Activated T-helper 17 cell treated with anti-CD3 and anti-CD28 coated beads, Interleukin-2, amount 50 U/mL, for 72 hours (primary cell): ENCODE data around the gene RPL18A. TPM values are rescaled to one million over a fixed set of nuclear protein-coding genes. Genes with fewer than 3 reads are reported as not detected.

Experiments used
- ATAC-seq: fragments of 150-1000 bp; cut with Tn5 transposase; replicated peaks from 2 replicates; pipeline ENCODE4 v1.10.0; 2021; ENCODE audit warnings: mild to moderate bottlenecking, moderate library complexity
- H3K27ac Mint-ChIP-seq: one replicate; pipeline ENCODE4 v1.8.0; 2022; ENCODE audit warnings: mixed read lengths
- H3K27me3 Mint-ChIP-seq: one replicate; pipeline ENCODE4 v1.8.0; 2022; ENCODE audit warnings: mixed read lengths
- H3K36me3 Mint-ChIP-seq: one replicate; pipeline ENCODE4 v1.8.0; 2022; ENCODE audit warnings: low read depth, mild to moderate bottlenecking, mixed read lengths
- H3K4me1 Mint-ChIP-seq: one replicate; pipeline ENCODE4 v1.8.0; 2022; ENCODE audit warnings: mixed read lengths
- H3K4me3 Mint-ChIP-seq: one replicate; pipeline ENCODE4 v1.8.0; 2022; ENCODE audit warnings: mild to moderate bottlenecking, mixed read lengths
- H3K9me3 Mint-ChIP-seq: one replicate; pipeline ENCODE4 v1.8.0; 2022; ENCODE audit warnings: mixed read lengths
- total RNA-seq, 2 donors: library from RNA; stranded (reverse); gene quantifications; one replicate each; pipeline ENCODE4 v1.2.3, GENCODE V29; 2022

Gene RPL18A
- total RNA-seq, 2 donors from 2014 or later: 2,920 to 3,543 TPM

DNA sequence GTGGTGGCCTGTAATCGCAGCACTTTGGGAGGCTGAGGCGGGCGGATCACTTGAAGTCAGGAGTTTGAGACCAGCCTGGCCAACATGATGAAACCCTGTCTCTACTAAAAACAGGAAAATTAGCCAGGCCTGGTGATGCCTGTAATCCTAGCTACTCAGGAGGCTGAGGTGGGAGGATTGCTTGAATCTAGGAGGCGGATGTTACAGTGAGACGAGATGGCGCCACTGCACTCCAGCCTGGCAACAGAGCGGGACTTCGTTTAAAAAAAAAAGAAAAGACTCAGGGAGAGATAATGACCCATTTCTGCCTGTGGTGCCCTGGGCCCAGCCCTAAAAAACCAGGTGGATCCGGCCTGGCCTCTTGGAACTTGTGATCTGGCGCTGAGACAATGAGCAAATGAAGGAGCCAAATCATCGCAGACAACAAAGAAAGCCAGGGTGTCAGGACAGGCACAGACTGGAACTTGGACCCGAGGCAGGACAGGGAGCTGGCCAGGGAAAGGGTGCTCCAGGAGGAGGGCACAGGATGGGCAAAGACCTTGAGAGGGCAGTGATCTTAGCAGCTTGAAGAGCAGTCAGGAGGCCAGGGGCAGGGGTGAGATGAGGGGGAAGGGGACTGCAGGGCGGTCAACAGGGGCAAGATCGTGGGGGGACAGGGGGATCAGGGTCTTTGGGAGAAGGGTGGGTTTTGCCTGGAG is 11.0 kb upstream of the RPL18A start:
- H3K4me1 Mint-ChIP-seq: peaks cover 23% of the 10 kb centered on the region
- H3K27me3 Mint-ChIP-seq: no peaks in the 10 kb centered on the region
- no peak for ATAC-seq

DNA sequence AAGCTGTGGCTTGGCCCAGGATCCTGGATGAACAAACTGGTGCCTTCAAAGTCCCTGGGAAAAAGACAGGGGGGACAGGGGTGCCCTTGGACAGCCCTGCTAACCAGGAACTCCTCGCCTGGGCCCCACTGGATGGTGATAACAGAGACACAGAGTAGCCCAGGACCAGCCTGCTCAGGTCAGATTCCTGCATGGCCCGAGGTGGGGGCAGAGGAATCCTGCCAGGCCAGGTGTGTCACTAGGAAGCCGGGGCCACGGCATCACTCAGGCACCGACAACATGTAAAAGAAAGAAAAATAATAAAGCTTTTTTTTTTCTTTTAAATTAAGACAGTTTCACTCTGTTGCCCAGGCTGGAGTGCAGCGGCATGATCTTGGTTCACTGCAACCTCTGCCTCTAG is 5.6 kb upstream of the RPL18A start:
- Mint-ChIP-seq H3K9me3 (no peaks in the 10 kb centered on the region), H3K4me3 (no peak overlapping the region), H3K27me3 (no peaks in the 10 kb centered on the region), H3K36me3 (no peaks in the 10 kb centered on the region), H3K27ac (no peak overlapping the region), H3K4me1 (peaks cover 20% of the 10 kb centered on the region)
- no peak for ATAC-seq

More for the DNA sequence above, 11.0 kb upstream of the RPL18A start:
- H3K36me3 Mint-ChIP-seq: peaks cover 40% of the 10 kb centered on the region
- H3K27ac Mint-ChIP-seq: peak overlapping the region; percentile 94
- peak overlapping the region; percentile 82 for H3K4me3 Mint-ChIP-seq
- H3K9me3 Mint-ChIP-seq: no peaks in the 10 kb centered on the region

DNA sequence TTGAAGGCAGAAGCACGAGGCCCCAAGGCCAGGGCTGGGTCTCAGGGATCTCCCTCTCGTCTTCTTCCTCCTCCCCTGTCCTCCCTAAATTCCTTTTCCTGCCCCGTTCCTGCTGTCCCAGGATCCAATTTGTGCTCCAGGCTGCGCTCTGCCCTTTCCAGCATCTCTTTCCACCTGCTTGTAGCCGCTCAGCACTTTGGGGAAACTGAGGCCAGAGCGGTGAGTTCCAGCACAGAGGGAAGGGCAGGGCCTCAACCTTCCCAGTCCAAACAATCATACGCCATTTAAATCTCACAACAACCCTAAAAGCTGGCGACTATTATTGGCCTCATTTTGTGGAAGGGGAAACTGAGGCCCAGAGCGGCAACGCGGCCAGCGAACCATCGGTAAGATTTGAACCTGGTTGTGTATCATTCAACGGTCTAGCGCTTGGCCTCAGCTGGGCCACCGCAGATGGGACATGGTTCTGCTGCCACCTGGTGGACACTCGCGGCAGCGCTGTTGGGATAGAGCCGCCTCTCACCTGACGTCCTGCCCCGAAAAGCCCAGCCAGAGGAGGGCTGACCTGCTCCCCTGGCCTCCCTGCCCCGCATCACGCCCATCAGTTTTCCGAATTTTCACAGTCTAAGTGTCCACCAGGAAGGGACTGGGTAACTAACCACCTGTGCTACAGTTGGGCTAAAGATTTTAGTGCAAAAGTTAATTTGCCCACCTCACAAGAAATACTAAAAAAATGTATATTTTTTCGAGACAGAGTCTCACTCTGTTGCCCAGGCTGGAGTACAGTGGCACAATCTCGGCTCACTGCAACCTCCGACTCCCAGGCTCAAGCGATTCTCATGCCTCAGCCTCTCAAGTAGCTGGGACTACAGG is 4.2 kb upstream of the RPL18A start:
- no peaks in the 10 kb centered on the region for H3K9me3 Mint-ChIP-seq
- peaks cover 13% of the 10 kb centered on the region for H3K36me3 Mint-ChIP-seq
- H3K27ac Mint-ChIP-seq: peak overlapping the region; percentile 57
- H3K4me3 Mint-ChIP-seq: peak overlapping the region; percentile 53
- no peaks in the 10 kb centered on the region for H3K27me3 Mint-ChIP-seq
- H3K4me1 Mint-ChIP-seq: peaks cover 17% of the 10 kb centered on the region
- ATAC-seq: peak; percentile 39

DNA sequence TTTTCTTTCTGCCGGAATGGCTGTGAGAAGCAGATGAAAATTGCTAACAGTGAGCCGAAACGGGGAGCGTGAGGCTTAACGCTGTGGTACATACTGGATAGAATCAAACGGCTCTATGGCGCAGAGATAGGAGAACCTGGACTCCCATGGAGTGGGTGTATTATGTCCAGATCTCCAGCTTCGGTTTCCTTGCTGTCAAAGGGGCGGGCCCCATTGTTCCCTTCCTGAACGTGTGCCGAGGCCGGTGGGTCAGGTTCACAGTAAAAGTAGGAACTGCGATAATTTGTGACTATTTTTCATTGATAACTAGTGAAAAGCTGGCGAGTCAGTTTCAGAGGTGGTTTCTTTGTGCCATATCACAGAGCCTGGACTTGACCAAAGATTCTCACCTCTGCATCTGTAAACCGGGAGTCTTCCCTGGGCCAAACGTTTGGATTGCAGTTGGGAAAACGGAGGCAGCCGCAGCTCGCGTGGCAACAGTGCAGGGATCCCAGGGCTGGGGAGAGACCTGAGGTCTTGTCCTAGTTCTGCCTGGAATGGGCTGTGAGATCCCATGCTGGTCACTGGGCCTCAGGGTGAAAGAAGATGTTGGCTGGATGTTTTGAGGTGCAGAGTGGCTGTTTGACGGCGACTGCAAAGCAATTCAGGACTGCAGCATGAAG is 752 bp downstream of the RPL18A start:
- peaks cover 61% of the 10 kb centered on the region for H3K36me3 Mint-ChIP-seq

DNA sequence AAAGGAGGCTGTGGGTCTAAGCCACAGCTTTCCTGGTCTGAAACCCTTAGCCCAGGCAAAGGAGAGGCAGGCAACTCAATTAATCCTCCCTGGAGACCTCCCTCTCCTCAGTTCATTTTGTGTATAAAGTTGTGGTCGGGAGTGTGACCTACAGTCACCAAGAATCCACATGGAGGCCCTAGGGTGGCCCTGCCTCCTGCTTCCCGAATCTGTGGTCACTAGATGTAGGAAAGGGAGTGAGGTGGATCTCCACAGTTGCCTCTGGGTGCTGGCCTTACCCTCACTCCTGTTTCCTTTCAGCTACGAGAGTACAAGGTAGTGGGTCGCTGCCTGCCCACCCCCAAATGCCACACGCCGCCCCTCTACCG is 1.3 kb downstream of the RPL18A start:
- H3K4me3 Mint-ChIP-seq: peak overlapping the region; percentile 96

More for the DNA sequence above, 752 bp downstream of the RPL18A start:
- peaks cover 19% of the 10 kb centered on the region for H3K4me1 Mint-ChIP-seq
- no peaks in the 10 kb centered on the region for H3K9me3 Mint-ChIP-seq
- H3K27ac Mint-ChIP-seq: peak overlapping the region; percentile 99
- H3K27me3 Mint-ChIP-seq: no peaks in the 10 kb centered on the region
- ATAC-seq: no peak
- peak overlapping the region; percentile 96 for H3K4me3 Mint-ChIP-seq

DNA sequence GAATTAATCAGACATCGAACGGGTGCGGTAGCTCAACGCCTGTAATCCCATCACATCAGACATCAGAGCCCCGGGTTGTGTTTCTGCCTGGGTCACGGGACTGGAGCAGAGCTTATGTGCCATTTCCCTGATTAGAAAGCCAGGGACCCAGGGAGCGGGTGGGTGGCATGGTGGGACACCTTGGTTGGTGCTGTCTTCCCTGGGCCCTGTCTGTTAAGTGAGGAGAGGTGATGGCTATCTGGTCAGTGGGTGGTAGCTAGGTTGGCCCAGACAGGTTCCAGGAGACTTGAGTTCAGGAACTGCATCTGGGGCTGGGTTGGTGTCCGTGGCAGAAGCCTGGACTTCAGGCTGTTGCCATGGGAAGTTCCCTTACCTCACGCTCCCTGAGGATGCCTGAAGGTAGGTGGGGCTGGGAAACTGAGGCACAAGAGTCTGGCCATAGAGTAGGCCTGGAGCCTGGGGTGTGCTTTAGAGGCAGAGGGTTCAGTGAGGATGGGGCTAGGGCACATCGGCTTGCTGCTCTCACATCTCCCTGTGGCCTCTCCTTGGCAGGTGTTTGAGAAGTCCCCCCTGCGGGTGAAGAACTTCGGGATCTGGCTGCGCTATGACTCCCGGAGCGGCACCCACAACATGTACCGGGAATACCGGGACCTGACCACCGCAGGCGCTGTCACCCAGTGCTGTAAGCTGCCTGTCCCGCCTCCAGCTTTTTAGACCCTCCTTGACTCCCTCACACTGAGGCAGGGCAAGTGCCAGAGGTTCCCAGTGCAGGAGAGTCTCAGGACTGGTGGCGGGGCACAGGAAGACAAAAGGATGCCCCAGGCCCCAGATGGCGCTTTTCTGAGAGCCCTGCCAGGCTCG is 2.1 kb downstream of the RPL18A start:
- H3K4me3 Mint-ChIP-seq: peak overlapping the region; percentile 96
- H3K4me1 Mint-ChIP-seq: peaks cover 16% of the 10 kb centered on the region
- no peaks in the 10 kb centered on the region for H3K9me3 Mint-ChIP-seq
- ATAC-seq: no peak
- H3K36me3 Mint-ChIP-seq: peaks cover 61% of the 10 kb centered on the region
- H3K27ac Mint-ChIP-seq: peak overlapping the region; percentile 99
- no peaks in the 10 kb centered on the region for H3K27me3 Mint-ChIP-seq

More for the DNA sequence above, 1.3 kb downstream of the RPL18A start:
- Mint-ChIP-seq H3K4me1 (peaks cover 16% of the 10 kb centered on the region), H3K27me3 (no peaks in the 10 kb centered on the region), H3K9me3 (no peaks in the 10 kb centered on the region), H3K27ac (peak overlapping the region; percentile 99), H3K36me3 (peaks cover 61% of the 10 kb centered on the region)
- no peak for ATAC-seq

DNA sequence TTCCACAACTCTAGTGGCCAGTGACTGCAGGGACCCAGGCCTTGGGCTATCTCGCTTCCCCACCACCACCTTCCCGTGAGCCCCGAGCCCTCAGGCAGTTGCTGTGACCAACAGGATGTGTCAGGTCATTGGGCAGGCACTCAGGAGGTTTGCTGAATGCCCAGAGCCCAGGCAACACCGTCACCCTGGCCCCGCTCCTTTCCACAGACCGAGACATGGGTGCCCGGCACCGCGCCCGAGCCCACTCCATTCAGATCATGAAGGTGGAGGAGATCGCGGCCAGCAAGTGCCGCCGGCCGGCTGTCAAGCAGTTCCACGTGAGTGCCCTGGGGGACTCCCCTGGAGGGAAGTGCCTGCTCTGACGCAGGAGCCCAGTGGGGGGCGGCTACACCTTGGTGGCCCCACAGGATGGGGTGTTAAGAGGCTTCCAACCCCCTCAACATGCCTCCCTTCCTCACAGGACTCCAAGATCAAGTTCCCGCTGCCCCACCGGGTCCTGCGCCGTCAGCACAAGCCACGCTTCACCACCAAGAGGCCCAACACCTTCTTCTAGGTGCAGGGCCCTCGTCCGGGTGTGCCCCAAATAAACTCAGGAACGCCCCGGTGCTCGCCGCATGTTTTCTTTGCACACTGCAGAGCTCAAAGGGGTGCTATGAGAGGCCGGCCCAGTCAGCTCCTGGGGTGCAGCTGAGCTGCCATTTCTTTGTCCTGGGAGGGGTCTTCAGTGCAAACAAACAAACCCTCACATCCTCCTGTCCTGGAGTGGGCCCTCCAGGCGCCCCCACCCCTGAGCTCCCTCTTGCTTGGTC is 3.2 kb downstream of the RPL18A start:
- ATAC-seq: no peak
- Mint-ChIP-seq H3K4me3 (peak overlapping the region; percentile 96), H3K36me3 (peaks cover 61% of the 10 kb centered on the region), H3K27me3 (no peaks in the 10 kb centered on the region), H3K27ac (peak overlapping the region; percentile 68), H3K9me3 (no peaks in the 10 kb centered on the region), H3K4me1 (peaks cover 16% of the 10 kb centered on the region)

DNA sequence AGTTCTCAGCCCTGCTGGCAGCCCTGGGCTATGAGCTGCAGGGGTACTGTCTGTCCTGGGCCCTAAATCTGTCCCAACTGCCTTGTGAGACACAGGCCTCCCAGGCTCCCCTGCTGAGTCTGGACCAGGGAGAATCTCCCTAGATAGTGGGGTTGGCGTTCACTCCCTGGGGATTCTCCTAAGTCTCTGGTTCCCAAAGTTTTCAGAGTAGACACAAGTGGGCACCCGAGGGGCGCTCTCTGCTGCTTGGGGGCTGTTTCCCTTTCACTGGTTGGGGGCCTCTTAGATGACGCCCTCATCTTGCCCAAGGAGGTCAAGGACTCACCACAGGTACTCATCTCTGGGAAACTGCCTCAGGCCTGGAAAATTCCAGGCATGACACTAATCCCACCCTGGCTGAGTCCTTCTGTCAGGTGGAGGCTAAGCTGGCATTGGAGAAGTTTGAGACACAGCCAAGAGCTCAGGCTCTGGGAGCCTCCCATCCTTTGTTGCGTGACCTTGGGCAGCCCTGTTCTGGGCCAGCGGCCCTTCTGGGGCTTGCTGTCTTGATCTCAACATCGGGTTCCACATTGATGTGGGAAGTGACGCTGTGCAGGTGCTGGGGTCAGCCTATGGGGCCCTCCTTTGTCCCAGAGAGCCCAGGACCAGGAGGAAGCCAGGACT is 3.9 kb downstream of the RPL18A start:
- no peak for ATAC-seq
- Mint-ChIP-seq H3K27me3 (no peaks in the 10 kb centered on the region), H3K27ac (peak overlapping the region; percentile 67), H3K9me3 (no peaks in the 10 kb centered on the region), H3K4me3 (peak overlapping the region; percentile 23), H3K4me1 (peaks cover 16% of the 10 kb centered on the region), H3K36me3 (peaks cover 61% of the 10 kb centered on the region)

DNA sequence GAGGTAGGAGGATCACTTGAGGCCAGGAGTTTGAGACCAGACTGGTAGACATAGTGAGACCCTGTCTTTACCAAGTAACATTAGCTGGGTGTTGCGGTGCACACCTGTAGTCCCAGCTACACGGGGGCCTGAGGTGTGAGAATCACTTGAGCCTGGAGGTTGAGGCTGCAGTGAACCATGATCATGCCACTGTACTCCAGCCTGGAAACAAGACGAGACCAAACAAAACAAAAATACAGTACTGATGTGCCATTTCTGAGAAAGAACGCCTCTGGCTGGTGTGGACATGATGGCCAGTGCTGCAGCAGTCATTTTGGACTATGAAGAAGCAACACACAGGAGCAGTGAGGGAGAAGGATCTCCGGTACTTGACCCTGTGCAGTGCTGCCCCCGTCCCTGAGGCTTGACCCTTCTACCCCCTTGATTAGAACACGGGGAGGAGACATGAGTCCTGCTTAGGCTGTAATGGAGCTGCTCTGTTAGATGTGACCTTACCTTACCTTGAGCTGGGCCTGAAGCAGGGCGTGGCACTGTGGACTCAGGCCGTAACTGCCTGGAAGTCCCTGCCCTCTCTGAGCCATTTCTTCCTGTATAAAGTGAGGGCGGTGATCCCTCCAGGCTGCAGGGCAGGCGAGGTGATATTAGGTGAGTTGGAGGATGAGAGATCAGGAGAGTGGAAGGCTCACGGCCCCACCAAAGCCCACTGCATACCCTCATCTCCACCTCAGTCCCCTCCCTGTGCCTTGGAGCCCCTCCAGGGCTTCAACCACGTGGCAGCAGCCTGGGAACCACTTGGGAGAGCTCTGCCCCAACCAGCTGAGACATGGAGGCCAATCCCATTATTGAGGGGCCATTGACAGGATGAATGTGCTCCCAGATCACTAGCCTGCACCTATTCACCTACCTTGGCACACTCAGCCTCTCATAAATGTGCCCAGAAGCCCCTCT is 5.9 kb downstream of the RPL18A start:
- H3K27me3 Mint-ChIP-seq: no peaks in the 10 kb centered on the region
- H3K4me3 Mint-ChIP-seq: no peak overlapping the region
- peak overlapping the region; percentile 70 for H3K27ac Mint-ChIP-seq
- peaks cover 8% of the 10 kb centered on the region for H3K4me1 Mint-ChIP-seq
- H3K36me3 Mint-ChIP-seq: peaks cover 48% of the 10 kb centered on the region
- peak; percentile 8 for ATAC-seq
- H3K9me3 Mint-ChIP-seq: no peaks in the 10 kb centered on the region

DNA sequence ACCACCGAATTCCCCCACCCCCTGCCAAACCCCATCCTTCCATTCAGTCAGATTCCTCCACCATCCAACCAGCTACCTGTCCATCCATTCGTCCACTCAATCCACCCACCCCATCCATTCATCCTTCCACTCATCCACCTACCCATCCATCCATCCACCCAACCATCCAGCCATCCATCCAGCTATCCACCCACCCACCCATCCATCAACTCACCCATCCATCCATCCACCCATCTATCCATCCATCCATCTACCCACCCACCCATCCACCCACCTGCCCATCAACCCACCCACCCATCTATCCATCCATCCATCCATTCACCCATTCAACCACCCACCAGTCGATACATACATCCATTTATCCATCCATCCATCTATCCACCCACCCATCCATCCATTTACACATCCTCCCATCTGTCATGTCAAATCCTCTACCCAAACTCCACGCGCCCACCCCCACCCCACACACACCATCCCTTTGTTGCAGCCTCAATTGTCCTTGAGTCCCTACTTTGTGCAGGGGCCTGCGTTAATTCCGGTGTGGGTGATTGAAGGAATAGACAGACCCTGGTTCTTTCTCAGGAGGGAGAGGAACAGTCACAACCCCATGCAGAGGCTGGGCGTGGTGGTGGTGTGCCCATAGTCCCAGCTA is 6.7 kb downstream of the RPL18A start:
- Mint-ChIP-seq H3K4me1 (peaks cover 2% of the 10 kb centered on the region), H3K9me3 (no peaks in the 10 kb centered on the region), H3K36me3 (peaks cover 44% of the 10 kb centered on the region), H3K4me3 (no peak overlapping the region), H3K27me3 (no peaks in the 10 kb centered on the region), H3K27ac (no peak overlapping the region)
- no peak for ATAC-seq

DNA sequence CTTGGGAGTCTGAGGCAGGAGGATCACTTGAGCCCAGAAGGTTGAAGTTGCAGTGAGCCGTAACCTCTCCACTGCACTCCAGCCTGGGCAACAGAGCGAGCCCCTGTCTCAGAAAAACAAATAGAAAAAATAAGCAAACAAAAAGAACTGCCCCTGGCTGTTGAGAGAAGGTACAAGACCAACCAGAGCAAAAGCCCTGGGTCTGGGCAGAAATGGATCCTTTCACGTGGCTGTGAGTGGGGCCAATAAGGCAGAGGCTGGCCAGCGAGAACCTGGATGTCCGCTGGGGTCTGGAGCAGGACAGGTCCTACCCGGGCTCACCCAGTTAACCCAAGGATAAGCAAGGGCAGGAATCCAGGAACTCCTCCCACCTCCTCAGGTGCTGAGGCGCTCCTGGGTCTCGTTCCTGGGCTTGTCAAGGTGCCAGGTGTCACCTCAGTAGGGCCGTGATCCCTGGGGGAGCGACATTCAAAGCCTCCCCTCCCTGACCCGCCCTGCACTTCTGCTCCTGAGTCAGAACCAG is 7.3 kb downstream of the RPL18A start:
- ATAC-seq: no peak
- Mint-ChIP-seq H3K9me3 (no peaks in the 10 kb centered on the region), H3K27ac (no peak overlapping the region)

More for the DNA sequence above, 7.3 kb downstream of the RPL18A start:
- Mint-ChIP-seq H3K27me3 (no peaks in the 10 kb centered on the region), H3K36me3 (peaks cover 38% of the 10 kb centered on the region), H3K4me3 (no peak overlapping the region), H3K4me1 (no peaks in the 10 kb centered on the region)
